MCF 10A (cell line): Measurements from ENCODE around the gene FANCC. TPM values are rescaled to one million over a fixed set of nuclear protein-coding genes. Genes with fewer than 3 reads are reported as not detected.
"Not testable (repeated sequence)": the region's sequence is repeated elsewhere in the genome, so short reads cannot be mapped to it uniquely, and the experiment has no call there.

Experiments used
- BruUV-seq: library from RNA; stranded (reverse); fragments of 400-500 nt; replicated peaks from 2 replicates; lab custom pipeline; 2021; lab: Mats Ljungman, UMichigan
- CTCF ChIA-PET: fragments of 300-600 bp; sonication (Branson Sonifier 250); formaldehyde crosslinking; extraction: SDS; loops from one replicate; lab custom pipeline; 2021; ENCODE audit warnings: antibody characterized with exemption, inconsistent platforms; lab: Yijun Ruan, JAX
- POLR2A ChIA-PET: fragments of 300-600, 350-650 bp; sonication (Branson Sonifier 250); formaldehyde crosslinking; extraction: SDS; loops from one replicate; lab custom pipeline; 2020; ENCODE audit warnings: antibody characterized with exemption, inconsistent platforms; lab: Yijun Ruan, JAX
- DNase-seq: peaks from one replicate; pipeline ENCODE4 v3.0.0-alpha.2; 2018; ENCODE audit not compliant: unreplicated experiment
- H3K27ac Mint-ChIP-seq: one replicate; pipeline ENCODE4 v1.8.0; 2022; ENCODE audit warnings: mild to moderate bottlenecking, low read depth, mixed read lengths; ENCODE audit not compliant: unreplicated experiment
- H3K27me3 Mint-ChIP-seq: one replicate; pipeline ENCODE4 v1.8.0; 2022; ENCODE audit warnings: mixed read lengths; ENCODE audit not compliant: insufficient read depth, unreplicated experiment
- H3K36me3 Mint-ChIP-seq: one replicate; pipeline ENCODE4 v1.8.0; 2022; ENCODE audit warnings: mild to moderate bottlenecking, moderate library complexity, mixed read lengths; ENCODE audit not compliant: insufficient read depth, unreplicated experiment
- H3K4me1 Mint-ChIP-seq: one replicate; pipeline ENCODE4 v1.8.0; 2022; ENCODE audit warnings: mixed read lengths; ENCODE audit not compliant: insufficient read depth, unreplicated experiment
- H3K4me3 Mint-ChIP-seq: one replicate; pipeline ENCODE4 v1.8.0; 2022; ENCODE audit warnings: mild to moderate bottlenecking, moderate library complexity, mixed read lengths; ENCODE audit not compliant: unreplicated experiment
- H3K9me3 Mint-ChIP-seq: one replicate; pipeline ENCODE4 v1.8.0; 2022; ENCODE audit warnings: mixed read lengths; ENCODE audit not compliant: unreplicated experiment
- intact Hi-C: fragments of 100-400 bp; cut with micrococcal nuclease; formaldehyde crosslinking; loops from 2 replicates; pipeline ENCODE4 v1.14.1; 2022
- total RNA-seq: library from RNA; stranded (reverse); gene quantifications from 2 replicates; pipeline ENCODE4 v1.2.3, GENCODE V29; 2022
- TF ChIP-seq, protein P1 (sequence below): fragments of 200-600 bp; IDR thresholded peaks from one replicate; pipeline ENCODE4 v1.8.0; 2022; ENCODE audit warnings: antibody characterized with exemption, mild to moderate bottlenecking; ENCODE audit not compliant: unreplicated experiment

Gene FANCC
- total RNA-seq, 1 experiment from 2014 or later: 12.1 TPM

DNA sequence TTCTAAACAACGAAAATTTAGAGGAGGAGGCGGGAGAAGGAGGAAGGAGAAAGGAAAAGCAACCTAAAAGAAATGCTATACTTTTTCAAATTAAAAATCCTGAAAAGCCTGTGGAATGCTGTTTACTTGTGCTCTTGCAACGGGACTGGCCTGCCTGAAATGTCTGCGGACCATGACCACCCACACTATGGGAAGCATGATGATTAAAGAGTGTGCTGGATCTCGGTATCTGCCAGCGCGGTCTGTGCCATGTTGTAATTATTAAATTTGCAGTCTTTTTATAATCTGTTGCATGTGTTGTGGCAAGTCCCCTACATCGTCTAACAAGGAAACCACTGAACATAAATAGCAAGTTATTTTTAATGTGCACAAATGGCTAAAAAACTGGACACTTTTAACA, 111.4 kb downstream of the FANCC start:
- intact Hi-C loops: no loop called here
- DNase-seq: no peak
- H3K27ac Mint-ChIP-seq: no peak overlapping the region
- H3K4me1 Mint-ChIP-seq: no peaks in the 10 kb centered on the region
- CTCF ChIA-PET: interaction anchor here (0.7 to 0.9 kb wide), 2 partner anchors 8 to 38 kb away, joined by 3 read pairs; no protein-coding TSS in a partner anchor
- TF ChIP-seq, protein P1, sequence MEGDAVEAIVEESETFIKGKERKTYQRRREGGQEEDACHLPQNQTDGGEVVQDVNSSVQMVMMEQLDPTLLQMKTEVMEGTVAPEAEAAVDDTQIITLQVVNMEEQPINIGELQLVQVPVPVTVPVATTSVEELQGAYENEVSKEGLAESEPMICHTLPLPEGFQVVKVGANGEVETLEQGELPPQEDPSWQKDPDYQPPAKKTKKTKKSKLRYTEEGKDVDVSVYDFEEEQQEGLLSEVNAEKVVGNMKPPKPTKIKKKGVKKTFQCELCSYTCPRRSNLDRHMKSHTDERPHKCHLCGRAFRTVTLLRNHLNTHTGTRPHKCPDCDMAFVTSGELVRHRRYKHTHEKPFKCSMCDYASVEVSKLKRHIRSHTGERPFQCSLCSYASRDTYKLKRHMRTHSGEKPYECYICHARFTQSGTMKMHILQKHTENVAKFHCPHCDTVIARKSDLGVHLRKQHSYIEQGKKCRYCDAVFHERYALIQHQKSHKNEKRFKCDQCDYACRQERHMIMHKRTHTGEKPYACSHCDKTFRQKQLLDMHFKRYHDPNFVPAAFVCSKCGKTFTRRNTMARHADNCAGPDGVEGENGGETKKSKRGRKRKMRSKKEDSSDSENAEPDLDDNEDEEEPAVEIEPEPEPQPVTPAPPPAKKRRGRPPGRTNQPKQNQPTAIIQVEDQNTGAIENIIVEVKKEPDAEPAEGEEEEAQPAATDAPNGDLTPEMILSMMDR: no peak
- H3K4me3 Mint-ChIP-seq: no peak overlapping the region
- H3K36me3 Mint-ChIP-seq: no peaks in the 10 kb centered on the region
- POLR2A ChIA-PET: interaction anchor here (0.6 kb wide), 1 partner anchor 1737 kb away, joined by 3 read pairs; no protein-coding TSS in a partner anchor
- no TSS peak for BruUV-seq
- H3K9me3 Mint-ChIP-seq: no peaks in the 10 kb centered on the region
- H3K27me3 Mint-ChIP-seq: no peaks in the 10 kb centered on the region

- H3K4me3 Mint-ChIP-seq: no peak overlapping the region
- H3K4me1 Mint-ChIP-seq: no peaks in the 10 kb centered on the region
- H3K27ac Mint-ChIP-seq: no peak overlapping the region
- TF ChIP-seq, protein P1: no peak
- intact Hi-C loops: no loop called here
- CTCF ChIA-PET: interaction anchor here (0.6 to 0.8 kb wide), 2 partner anchors 25 to 524 kb away, joined by 3 to 4 read pairs; no protein-coding TSS in a partner anchor
- POLR2A ChIA-PET: interaction anchor here (1.3 kb wide), 1 partner anchor 17 kb away, joined by 4 read pairs; no protein-coding TSS in a partner anchor
- no peaks in the 10 kb centered on the region for H3K9me3 Mint-ChIP-seq
- BruUV-seq: no TSS peak
- no peaks in the 10 kb centered on the region for H3K36me3 Mint-ChIP-seq
- no peak for DNase-seq
- no peaks in the 10 kb centered on the region for H3K27me3 Mint-ChIP-seq
Observed at GRCh38 chr9:95204710-95205109, 112.8 kb downstream of the FANCC start.

DNA sequence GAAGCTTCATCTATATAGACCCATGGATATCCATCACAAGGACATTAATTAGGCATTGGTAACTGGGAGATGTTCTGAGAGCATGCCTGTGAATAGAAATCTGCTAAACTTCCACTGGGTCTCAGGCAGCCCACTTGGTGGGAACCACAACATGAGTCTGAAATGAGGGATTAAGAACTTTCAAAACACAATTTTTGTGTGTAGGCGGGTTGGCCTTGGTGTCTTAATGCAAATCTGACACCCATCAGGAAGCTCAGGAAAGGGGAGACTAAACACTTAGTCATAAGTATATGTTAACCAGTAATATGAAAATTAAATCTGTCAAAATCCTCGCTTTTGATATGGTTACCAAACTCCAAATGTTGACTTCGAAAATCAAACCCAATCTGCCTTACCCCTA, 113.2 kb downstream of the FANCC start:
- Mint-ChIP-seq H3K36me3 (no peaks in the 10 kb centered on the region), H3K4me3 (no peak overlapping the region), H3K9me3 (no peaks in the 10 kb centered on the region), H3K27ac (no peak overlapping the region), H3K27me3 (no peaks in the 10 kb centered on the region), H3K4me1 (no peaks in the 10 kb centered on the region)
- BruUV-seq: no TSS peak
- POLR2A ChIA-PET: interaction anchor here (1.3 kb wide), 1 partner anchor 17 kb away, joined by 4 read pairs; no protein-coding TSS in a partner anchor
- CTCF ChIA-PET: interaction anchor here (0.6 to 0.8 kb wide), 2 partner anchors 25 to 523 kb away, joined by 3 to 4 read pairs; no protein-coding TSS in a partner anchor
- TF ChIP-seq, protein P1: no peak
- intact Hi-C loops: no loop called here
- DNase-seq: no peak

- H3K4me1 Mint-ChIP-seq, H3K27me3 Mint-ChIP-seq, POLR2A ChIA-PET, H3K4me3 Mint-ChIP-seq, H3K27ac Mint-ChIP-seq, H3K9me3 Mint-ChIP-seq, DNase-seq, H3K36me3 Mint-ChIP-seq, BruUV-seq, intact Hi-C loops: not testable (repeated sequence)
- CTCF ChIA-PET: interaction anchor here (1.6 kb wide), 1 partner anchor 22 kb away, joined by 5 read pairs; no protein-coding TSS in a partner anchor
Observed at GRCh38 chr9:95203019-95203418, 114.5 kb downstream of the FANCC start.
